Stimulated activated CD4-positive, alpha-beta T cell treated with anti-CD3 and anti-CD28 coated beads, TNF-alpha, amount 100 ng/mL, for 1 hour (primary cell): Measurements from ENCODE around the gene PAX4.

Experiments used
- DNase-seq, 3 donors: peaks; one replicate each; pipeline ENCODE4 v3.0.0-alpha.2; 2020; ENCODE audit warnings: low read depth in 3 of 3, low spot score in 1 of 3

PAX4 gene

DNA sequence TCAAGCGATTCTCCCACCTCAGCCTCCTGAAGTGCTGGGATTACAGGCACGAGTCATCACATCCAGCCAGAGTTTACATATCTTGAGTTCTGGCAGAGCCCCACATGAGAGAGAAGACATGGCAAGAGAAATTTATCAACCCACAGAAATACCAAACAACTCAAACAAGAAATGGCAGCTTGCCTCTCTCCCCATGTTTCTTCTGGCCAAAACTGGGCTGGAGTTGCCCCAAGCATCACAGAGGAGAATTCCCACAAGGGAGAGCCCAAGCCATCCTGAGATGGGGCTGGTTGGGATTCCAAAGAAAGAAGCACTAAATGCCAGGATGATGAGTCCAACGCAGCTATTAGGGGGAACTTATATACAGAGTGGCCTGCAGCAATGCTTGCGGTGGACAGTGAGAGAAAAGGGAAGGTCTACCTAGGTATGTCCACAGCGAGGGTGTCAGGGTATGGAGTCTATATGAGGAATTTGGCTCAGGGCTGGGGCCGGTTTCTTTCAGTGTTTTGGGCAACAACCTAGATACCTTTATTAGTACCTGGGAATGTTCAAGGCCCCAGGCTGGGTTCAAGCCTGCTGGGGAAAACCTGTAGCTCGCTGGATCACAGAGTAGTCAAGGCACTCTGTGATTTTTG is 14.5 kb upstream of the PAX4 start:
- no peak for DNase-seq

DNA sequence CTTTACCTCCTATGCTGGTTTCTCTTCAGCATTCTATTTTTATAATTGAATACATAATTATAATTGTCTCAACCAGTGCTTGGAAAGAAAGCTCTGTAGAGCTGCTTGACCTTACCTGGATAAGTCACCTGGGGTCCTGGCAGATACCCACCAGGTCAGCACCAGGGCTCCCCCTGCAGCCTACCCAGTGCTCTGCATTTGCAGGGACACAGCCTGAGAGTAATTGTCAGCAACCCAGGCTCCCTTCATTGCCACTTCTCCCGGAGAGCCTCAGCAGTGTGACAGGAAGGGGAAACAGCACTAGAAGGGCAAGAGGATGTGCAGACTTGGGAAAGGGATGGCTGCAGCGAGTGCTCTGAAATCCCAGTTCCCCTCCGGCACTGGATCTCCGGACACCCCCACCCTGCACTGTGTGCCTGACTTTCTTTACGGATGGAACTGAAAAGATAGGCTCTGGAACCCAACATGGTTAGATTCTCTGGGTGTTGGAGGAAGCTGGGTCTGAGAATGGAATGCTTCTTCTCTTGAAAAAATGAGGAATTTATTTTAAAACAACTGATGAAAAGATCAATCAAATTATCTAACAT is 11.4 kb upstream of the PAX4 start:
- no peak for DNase-seq

GRCh38 chr7:127628445-127628844 is 10.5 kb upstream of the PAX4 start:
- no peak for DNase-seq

GRCh38 chr7:127625331-127625730 is 7.4 kb upstream of the PAX4 start:
- DNase-seq: no peak

GRCh38 chr7:127620406-127621233 is 2.7 kb upstream of the PAX4 start:
- no peak for DNase-seq

DNA sequence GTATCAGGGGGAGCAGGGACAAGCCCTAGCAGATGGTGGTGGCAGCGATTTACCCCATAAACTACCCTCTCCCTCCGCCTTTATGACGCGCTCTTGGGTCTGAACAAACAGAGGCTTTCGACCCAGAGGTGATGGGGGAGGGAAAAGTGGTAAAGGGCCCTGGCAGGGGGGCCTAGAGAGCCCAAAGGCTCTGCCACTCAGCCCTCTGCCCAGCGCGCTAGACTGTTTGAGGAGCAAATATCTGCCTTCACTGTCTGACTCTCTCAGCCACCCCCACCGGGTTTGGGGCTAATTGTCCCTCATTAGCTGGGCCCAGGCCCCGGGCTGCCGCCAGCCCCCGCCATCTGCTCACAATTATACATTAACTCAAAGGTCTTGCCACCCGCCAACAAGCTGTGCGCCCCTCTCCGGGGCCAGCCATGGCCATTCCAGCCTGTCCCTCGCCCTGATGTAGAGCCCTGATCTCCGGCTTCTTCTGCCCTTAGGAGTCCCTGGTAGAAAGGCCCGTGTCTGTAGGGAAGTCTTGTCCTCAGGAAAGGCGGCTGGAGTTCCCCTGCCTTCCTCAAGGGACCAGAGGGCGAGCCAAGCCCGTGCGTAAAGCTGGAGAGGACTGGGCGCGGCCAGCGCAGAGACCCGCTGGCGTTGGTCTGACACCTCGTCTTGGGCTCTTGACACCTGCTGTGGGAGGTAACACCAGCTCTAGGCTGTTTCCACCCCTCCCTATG is 1.9 kb upstream of the PAX4 start:
- DNase-seq: no peak

DNA sequence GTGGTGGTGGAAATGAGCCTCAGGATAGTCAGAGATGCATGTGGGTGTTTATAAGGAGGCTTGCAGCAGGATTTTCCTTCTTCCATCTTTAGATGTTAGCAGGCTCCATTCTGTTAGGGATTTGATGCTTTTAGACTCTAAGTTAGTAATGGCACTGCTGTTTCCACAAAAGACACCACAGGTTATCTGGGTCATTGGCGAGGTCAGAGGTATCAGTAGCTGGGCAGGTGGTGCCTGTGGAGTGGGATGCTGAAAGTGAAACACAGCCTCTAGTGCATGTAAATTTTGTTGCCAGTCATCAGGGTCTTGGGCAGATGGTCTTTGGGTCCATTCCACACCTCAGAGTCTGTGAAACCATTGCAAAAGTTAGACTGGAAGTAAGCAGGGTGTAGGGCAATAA is 833 bp upstream of the PAX4 start:
- DNase-seq: no peak

- DNase-seq: no peak
Measured at GRCh38 chr7:127616724-127617123, 1.2 kb downstream of the PAX4 start.

DNA sequence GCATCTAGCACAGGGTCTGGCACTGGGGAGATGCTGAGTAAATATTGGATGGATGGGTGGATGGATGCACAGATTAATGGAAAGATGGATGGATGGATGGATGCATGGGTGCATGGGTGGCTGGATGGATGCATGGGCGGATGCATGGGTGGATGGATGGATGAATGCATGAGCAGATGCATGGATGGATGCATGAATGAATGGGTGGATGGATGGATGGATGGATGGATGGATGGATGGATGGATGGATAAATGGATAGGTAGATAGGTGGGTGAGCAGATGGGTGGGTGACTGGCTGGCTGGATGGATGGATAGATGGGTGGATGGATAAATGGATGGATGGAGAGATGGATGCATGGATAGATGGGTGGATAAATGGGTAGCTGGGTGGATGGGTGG is 5.7 kb downstream of the PAX4 start:
- no peak for DNase-seq

DNA sequence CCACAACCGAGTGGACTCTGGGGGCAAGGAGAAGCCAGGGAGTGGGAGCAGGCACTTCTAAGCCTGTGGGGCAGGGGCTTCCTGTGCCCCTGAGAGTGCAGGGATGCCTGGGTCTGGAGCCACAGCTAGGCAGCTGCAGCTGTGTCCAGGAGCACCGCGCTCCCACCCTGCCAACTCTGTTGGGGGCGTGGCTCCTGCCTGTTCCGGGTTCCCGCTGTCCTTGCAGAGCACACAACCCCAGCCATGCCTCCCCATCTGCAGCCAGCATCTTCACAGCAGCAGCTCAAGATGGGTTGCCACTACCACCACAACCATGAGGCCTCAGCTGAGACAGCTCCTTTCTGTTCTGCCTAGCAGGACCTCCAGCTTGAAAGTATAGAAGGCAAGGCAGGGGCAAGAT is 8.6 kb downstream of the PAX4 start:
- no peak for DNase-seq

GRCh38 chr7:127608446-127608845 is 9.5 kb downstream of the PAX4 start:
- no peak for DNase-seq

GRCh38 chr7:127600885-127601284 is 17.1 kb downstream of the PAX4 start:
- no peak for DNase-seq

DNA sequence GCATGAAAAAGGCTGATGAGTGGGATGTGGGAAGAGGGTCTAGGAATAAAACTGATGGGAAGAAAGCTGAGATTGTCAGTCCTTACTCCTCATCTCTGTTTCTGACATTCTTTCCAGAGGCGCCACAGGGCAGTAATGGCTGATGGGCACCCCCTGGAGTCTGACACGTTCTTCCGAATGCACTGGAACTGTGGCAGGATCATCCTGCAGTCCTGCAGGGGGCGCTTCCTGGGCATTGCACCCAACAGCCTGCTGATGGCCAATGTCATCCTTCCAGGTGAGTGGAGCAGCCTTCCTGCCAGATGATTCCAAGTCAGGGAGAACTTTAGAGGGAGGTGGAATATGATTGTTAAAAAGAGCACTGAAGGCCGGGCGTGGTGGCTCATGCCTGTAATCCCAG is 19.6 kb downstream of the PAX4 start:
- no peak for DNase-seq

DNA sequence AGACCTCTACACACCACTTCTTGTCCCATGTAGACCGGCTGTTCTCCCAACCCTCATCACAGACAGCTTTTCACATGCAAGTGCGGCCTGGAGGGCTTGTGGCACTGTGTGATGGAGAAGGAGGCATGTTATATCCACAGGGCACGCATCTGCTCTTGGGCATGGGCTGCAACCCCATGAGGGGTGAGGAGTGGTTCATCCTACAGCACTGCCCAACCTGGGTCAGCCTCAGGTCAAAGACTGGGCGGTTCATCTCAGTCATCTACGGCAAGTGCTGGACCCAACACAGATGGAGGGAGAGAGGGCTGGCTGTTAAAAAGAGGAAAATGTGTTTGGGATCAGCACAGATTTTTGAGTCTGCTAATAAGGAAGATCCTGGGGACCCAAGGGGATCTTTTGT is 22.2 kb downstream of the PAX4 start:
- no peak for DNase-seq

DNA sequence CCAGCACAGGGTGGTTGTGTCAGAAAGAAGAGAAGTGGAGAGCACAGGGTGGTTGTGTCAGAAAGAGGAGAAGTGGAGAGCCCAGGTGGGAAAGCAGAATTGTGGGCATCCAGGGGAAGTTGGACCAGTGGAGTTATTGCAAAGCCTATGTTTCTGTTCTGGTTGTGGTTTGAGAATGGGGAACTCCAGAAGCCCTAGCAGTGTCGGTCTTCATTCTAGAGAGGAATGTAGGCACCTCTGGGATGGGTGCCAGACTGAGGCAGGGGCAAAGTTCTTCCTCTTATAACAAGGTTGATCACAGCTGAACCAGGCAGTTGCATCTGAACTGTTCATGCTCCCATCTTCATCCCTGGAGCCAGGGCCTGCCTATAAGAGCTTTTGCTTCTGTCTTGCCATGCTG is 23.5 kb downstream of the PAX4 start:
- no peak for DNase-seq

- DNase-seq: no peak
Measured at GRCh38 chr7:127592550-127592949, 25.4 kb downstream of the PAX4 start.

GRCh38 chr7:127591591-127591990 is 26.4 kb downstream of the PAX4 start:
- DNase-seq: no peak

GRCh38 chr7:127591189-127591588 is 26.8 kb downstream of the PAX4 start:
- DNase-seq: no peak

GRCh38 chr7:127589896-127590295 is 28.0 kb downstream of the PAX4 start:
- DNase-seq: no peak

- DNase-seq: no peak
Measured at GRCh38 chr7:127588697-127589482, 29.1 kb downstream of the PAX4 start.
